GM10248 (cell line): ENCODE results near the gene MT1B.

Experiments
- CTCF ChIA-PET: fragments of 300-600 bp; sonication (Branson Sonifier 250); formaldehyde crosslinking; extraction: SDS; loops from one replicate; lab custom pipeline; 2021; ENCODE audit warnings: antibody characterized with exemption; lab: Yijun Ruan, JAX
- POLR2A ChIA-PET: fragments of 350-650 bp; sonication (Branson Sonifier 250); formaldehyde crosslinking; extraction: SDS; loops from one replicate; lab custom pipeline; 2020; ENCODE audit warnings: antibody characterized with exemption; lab: Yijun Ruan, JAX
- DNase-seq: peaks from one replicate; pipeline ENCODE4 v3.0.0; 2012; ENCODE audit errors: extremely low spot score
- CTCF ChIP-seq: IDR thresholded peaks from 2 replicates; pipeline ENCODE4 v1.5.1; 2012; ENCODE audit warnings: mild to moderate bottlenecking, low read depth; ENCODE audit errors: extremely low read depth, missing control alignments, control extremely low read depth

The MT1B gene

GRCh38 chr16:56640076-56640475 lies 11.6 kb upstream of the MT1B start:
- ChIA-PET CTCF (interaction anchor here (1.5 kb wide), 1 partner anchor 62 kb away, joined by 3 read pairs; no protein-coding TSS in a partner anchor), POLR2A (no interaction called here)
- no peak for DNase-seq
- TF ChIP-seq CTCF, result no peak

- CTCF ChIA-PET, result no interaction called here
- POLR2A ChIA-PET, result no interaction called here
- no peak for TF ChIP-seq CTCF
- DNase-seq, result no peak
Measured at GRCh38 chr16:56641166-56641565, 10.5 kb upstream of the MT1B start.

- no peak for DNase-seq
- CTCF ChIA-PET, result interaction anchor here (1.0 to 2.0 kb wide), 5 partner anchors 15 to 67 kb away, joined by 3 to 7 read pairs (median 3); partner anchors contain the start of gene MT2A
- POLR2A ChIA-PET, result no interaction called here
- no peak for TF ChIP-seq CTCF
Measured at GRCh38 chr16:56643080-56643778, 8.5 kb upstream of the MT1B start.

GRCh38 chr16:56643833-56644232 lies 7.9 kb upstream of the MT1B start:
- no peak for TF ChIP-seq CTCF
- DNase-seq, result no peak
- ChIA-PET CTCF (interaction anchor here (1.2 to 2.0 kb wide), 3 partner anchors 34 to 67 kb away, joined by 3 to 7 read pairs (median 4); partner anchors contain the start of gene MT2A), POLR2A (no interaction called here)

- no peak for TF ChIP-seq CTCF
- DNase-seq, result no peak
- ChIA-PET POLR2A (no interaction called here), CTCF (no interaction called here)
Measured at GRCh38 chr16:56645311-56645710, 6.4 kb upstream of the MT1B start.

- TF ChIP-seq CTCF, result no peak
- DNase-seq, result no peak
- CTCF ChIA-PET, result interaction anchor here (1.1 kb wide), 1 partner anchor 11 kb away, joined by 4 read pairs; no protein-coding TSS in a partner anchor
- POLR2A ChIA-PET, result no interaction called here
Measured at GRCh38 chr16:56645838-56646237, 5.8 kb upstream of the MT1B start.
